IPS-18a (cell line): ENCODE data around the gene OTOGL.

Source experiments
- H3K27ac ChIP-seq: one replicate; pipeline ENCODE4 v1.5.1; 2013; ENCODE audit warnings: low read length
- H3K27me3 ChIP-seq: one replicate; pipeline ENCODE4 v1.6.1; 2013; ENCODE audit warnings: mild to moderate bottlenecking, low read length; ENCODE audit not compliant: control insufficient read depth, insufficient read depth
- H3K36me3 ChIP-seq: one replicate; pipeline ENCODE4 v1.6.1; 2013; ENCODE audit warnings: low read depth, low read length; ENCODE audit not compliant: control insufficient read depth
- H3K4me1 ChIP-seq: one replicate; pipeline ENCODE4 v1.6.1; 2013; ENCODE audit warnings: low read depth, low read length; ENCODE audit not compliant: control insufficient read depth
- H3K4me3 ChIP-seq: one replicate; pipeline ENCODE4 v1.5.1; 2013; ENCODE audit warnings: low read length
- H3K9ac ChIP-seq: one replicate; pipeline ENCODE4 v1.6.1; 2013; ENCODE audit warnings: mild to moderate bottlenecking, low read length, moderate library complexity
- H3K9me3 ChIP-seq: one replicate; pipeline ENCODE4 v1.6.1; 2013; ENCODE audit warnings: low read depth, low read length; ENCODE audit not compliant: control insufficient read depth

The OTOGL gene

DNA sequence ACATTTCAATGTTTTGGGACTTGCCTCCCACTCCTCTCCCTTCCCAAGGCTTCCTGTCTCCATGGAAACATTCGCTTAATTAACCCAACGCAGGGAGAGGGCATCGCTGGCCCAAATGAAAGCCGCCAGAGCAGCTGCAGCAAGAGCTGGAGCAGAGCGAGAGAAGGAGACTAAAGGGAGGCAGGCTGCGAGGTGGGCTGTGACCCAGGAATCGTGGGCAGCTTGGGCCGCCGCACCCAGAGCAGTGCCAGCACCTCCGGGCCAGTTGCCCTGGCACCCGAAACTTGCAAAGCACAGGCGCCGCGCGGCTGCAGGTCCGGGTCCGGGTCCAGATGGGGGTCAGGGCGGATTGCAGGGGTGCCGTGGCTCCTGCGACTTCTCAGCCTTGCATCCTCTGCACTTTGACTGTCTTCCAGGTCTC, 301.2 kb downstream of the OTOGL start:
- Histone ChIP-seq H3K9me3 (no peaks in the 10 kb centered on the region), H3K4me3 (no peak overlapping the region), H3K4me1 (no peaks in the 10 kb centered on the region), H3K27me3 (no peaks in the 10 kb centered on the region), H3K36me3 (no peaks in the 10 kb centered on the region), H3K27ac (no peak overlapping the region), H3K9ac (no peak overlapping the region)

DNA sequence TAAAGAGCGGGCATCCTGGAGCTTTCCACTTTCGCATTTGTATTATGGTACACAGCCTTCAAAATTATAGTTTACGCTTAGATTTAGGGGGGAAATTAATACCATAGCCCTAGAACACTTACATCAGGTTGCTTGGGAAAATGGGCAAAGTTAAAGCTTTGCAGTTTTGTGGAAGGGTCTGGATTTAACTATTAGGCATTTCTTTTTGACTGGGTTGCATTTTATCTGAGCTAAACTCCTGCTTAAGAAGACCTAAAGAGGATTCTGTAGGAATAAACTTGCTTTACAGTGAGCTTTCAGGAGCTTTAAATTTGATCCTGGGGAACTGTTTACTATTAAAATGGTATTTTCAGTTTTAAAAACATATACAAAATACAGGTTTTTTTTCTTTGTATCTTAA, 301.9 kb downstream of the OTOGL start:
- no peaks in the 10 kb centered on the region for H3K9me3 ChIP-seq
- H3K4me1 ChIP-seq, result no peaks in the 10 kb centered on the region
- no peak overlapping the region for H3K27ac ChIP-seq
- no peaks in the 10 kb centered on the region for H3K36me3 ChIP-seq
- H3K4me3 ChIP-seq, result no peak overlapping the region
- H3K9ac ChIP-seq, result no peak overlapping the region
- H3K27me3 ChIP-seq, result no peaks in the 10 kb centered on the region

DNA sequence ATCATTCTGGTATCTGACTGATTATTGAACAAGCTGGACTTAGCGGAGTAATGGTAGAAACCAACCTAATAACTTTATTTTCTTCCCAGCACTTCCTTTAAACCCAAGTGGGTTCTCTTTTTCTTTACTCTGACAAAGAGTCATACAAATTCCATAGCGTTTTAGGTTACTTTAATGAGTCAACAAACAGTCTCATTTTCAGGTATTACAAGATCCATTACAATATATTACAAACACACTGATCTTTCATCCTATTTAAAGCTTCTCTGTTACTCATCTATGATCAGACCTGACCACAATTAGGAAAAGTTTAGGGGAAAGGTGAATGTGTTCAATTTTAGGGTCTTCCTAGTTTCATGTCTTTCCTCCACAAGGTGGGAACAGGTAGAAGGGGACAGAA, 305.3 kb downstream of the OTOGL start:
- H3K36me3 ChIP-seq, result no peaks in the 10 kb centered on the region
- H3K9ac ChIP-seq, result no peak overlapping the region
- H3K9me3 ChIP-seq, result no peaks in the 10 kb centered on the region
- no peak overlapping the region for H3K4me3 ChIP-seq
- no peaks in the 10 kb centered on the region for H3K4me1 ChIP-seq
- H3K27ac ChIP-seq, result no peak overlapping the region
- no peaks in the 10 kb centered on the region for H3K27me3 ChIP-seq

DNA sequence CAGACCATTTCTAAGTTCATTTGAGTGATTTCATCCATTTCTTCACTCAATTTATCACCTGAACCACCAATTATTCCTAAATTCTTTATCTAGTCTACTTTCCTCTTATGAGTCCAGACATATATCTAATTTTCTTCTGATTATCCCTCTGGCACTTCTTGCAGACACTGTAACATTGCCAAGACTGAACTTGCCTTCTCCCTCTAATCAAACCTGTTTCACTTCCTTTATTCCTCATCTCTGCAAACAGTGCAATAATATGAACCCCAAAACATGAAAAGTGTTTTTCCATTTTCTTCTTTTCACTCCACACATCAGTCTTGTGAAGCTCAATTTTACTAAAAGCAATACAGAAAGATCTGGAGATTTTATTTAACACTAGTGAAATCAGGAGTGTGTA, 306.9 kb downstream of the OTOGL start:
- no peak overlapping the region for H3K4me3 ChIP-seq

DNA sequence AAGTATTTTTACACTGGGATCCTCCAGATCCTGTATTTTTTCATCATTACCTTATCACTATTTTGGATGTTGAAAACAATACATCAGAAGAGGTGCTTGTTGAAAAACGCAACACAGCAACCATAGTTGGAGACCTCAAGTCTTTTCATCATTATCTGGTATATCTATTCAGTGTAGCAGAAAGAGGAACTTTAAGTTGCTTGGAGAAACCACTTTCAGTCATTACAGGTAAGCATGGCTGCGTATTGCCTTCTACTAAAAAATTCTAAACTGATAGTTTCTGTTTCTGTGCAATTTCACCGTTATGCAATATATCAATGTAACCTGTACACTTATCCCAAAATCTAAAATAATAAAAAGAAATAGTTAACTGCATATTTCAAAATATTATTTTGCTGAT, 312.4 kb downstream of the OTOGL start:
- Histone ChIP-seq H3K27me3 (no peaks in the 10 kb centered on the region), H3K36me3 (no peaks in the 10 kb centered on the region), H3K4me1 (no peaks in the 10 kb centered on the region), H3K9ac (no peak overlapping the region), H3K27ac (no peak overlapping the region), H3K4me3 (no peak overlapping the region), H3K9me3 (no peaks in the 10 kb centered on the region)

More for the DNA sequence above, 306.9 kb downstream of the OTOGL start:
- H3K4me1 ChIP-seq, result no peaks in the 10 kb centered on the region
- H3K9ac ChIP-seq, result no peak overlapping the region
- no peaks in the 10 kb centered on the region for H3K36me3 ChIP-seq
- no peaks in the 10 kb centered on the region for H3K9me3 ChIP-seq
- no peaks in the 10 kb centered on the region for H3K27me3 ChIP-seq
- no peak overlapping the region for H3K27ac ChIP-seq

DNA sequence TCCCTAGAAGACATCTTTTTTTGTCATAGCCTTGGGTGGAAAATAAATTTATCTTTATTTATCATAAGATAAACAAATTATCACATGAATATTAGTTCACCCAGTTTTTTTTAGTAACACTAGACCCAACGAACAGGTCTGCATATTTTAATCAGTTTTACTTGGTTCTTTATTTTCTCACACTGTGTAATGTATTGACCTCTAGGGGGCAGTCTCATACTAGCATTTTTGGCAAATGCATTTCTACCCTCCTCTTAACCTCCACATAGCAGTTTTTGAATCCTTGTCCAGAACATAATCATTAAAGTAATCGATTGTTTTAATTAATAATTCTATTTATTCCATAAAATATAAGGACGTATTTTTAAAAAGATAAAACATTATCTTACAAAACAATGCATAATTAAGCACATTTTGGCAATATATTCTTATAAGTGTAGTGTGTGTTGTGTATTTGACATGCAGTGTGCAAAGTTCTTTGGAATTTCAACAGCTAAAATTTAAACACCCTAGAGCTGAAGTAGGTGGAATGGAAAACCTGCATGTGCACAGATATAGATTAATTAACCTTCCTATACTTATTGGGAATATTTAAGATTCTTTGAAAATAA, 313.1 kb downstream of the OTOGL start:
- H3K4me1 ChIP-seq, result no peaks in the 10 kb centered on the region
- no peak overlapping the region for H3K27ac ChIP-seq
- no peaks in the 10 kb centered on the region for H3K36me3 ChIP-seq
- no peaks in the 10 kb centered on the region for H3K9me3 ChIP-seq
- no peak overlapping the region for H3K4me3 ChIP-seq
- H3K27me3 ChIP-seq, result no peaks in the 10 kb centered on the region
- H3K9ac ChIP-seq, result no peak overlapping the region

DNA sequence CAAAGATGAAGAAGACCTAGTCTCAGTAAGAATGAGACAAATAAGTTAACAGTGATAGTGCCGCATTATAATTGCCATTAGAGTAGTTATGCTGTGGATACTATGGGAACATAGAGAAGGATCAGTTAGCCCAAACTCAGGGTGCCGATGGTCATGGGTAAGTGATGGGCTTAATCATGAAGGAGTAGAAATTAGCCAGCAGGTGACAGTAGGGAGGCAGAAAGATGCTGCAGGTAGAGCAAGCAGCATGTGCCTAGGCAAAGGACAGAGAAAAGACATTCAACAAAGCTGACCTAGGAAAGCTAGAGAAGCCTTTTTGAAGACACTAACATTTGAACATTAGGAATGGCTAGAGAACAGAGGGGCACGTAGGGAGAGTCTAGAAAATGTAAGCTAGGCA, 314.1 kb downstream of the OTOGL start:
- H3K36me3 ChIP-seq, result no peaks in the 10 kb centered on the region
- H3K27ac ChIP-seq, result no peak overlapping the region
- H3K27me3 ChIP-seq, result no peaks in the 10 kb centered on the region
- H3K4me3 ChIP-seq, result no peak overlapping the region
- H3K9me3 ChIP-seq, result no peaks in the 10 kb centered on the region
- H3K9ac ChIP-seq, result no peak overlapping the region
- H3K4me1 ChIP-seq, result no peaks in the 10 kb centered on the region

DNA sequence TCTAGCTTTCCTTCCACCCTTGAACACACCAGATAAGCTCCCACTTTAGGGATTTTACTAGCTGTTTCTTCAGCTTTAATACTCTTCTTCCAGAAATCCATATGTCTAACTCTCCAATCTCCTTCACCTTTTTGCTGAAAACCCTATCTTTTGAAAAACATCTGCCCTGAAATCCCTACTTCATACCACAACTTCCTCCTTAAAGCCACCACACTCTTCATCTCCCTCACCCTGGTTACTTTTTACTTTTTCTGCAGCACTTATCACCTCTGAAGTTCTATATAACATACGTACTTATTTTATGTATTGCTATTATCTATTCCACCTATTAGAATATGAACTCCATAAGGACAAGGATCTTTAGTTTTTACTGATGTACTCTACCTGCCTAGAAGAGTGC, 316.1 kb downstream of the OTOGL start:
- Histone ChIP-seq H3K4me3 (no peak overlapping the region), H3K27me3 (no peaks in the 10 kb centered on the region), H3K27ac (no peak overlapping the region), H3K36me3 (no peaks in the 10 kb centered on the region), H3K9ac (no peak overlapping the region), H3K4me1 (no peaks in the 10 kb centered on the region), H3K9me3 (no peaks in the 10 kb centered on the region)

DNA sequence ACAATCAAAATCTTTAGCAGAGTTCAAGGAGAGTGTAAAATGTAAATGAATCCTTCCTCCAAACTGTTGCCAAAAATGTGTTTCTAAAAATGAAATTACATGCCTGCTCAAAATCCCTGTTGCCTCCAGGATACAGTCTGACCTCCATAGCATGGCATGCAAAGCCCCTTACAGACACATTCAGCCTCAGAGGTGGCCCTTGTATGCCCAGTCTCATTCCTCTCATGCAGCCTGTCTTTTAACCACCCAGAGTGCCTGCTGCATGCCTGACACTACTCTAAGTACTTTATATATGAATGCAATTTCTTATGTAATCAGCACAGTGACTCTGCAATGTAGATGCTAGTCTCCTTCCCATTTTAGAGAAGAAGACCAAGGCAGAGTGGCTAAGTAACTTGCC, 320.3 kb downstream of the OTOGL start:
- Histone ChIP-seq H3K9ac (no peak overlapping the region), H3K4me3 (no peak overlapping the region), H3K9me3 (no peaks in the 10 kb centered on the region), H3K27ac (no peak overlapping the region), H3K4me1 (no peaks in the 10 kb centered on the region), H3K27me3 (no peaks in the 10 kb centered on the region), H3K36me3 (no peaks in the 10 kb centered on the region)

DNA sequence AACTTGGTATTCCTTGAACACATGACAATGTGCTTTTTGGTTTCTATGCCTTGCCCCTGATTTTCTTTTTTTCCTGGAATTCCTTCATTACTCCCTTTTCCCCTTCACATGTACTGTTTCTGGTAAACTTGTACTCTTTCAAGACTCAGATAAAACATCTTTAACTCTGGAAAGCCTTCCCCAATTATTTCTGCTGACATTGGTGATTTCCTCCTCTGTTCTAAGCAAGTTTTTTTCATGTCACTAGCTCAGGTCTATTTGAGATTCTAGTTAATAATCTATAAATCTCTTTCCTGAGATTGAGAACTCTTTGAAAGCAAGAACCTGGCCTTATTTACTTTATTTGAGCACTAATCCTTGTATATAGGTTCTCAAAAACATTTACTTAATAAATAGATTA, 320.7 kb downstream of the OTOGL start:
- no peaks in the 10 kb centered on the region for H3K27me3 ChIP-seq
- H3K4me1 ChIP-seq, result no peaks in the 10 kb centered on the region
- H3K9me3 ChIP-seq, result no peaks in the 10 kb centered on the region
- H3K27ac ChIP-seq, result no peak overlapping the region
- no peak overlapping the region for H3K4me3 ChIP-seq
- H3K36me3 ChIP-seq, result no peaks in the 10 kb centered on the region
- no peak overlapping the region for H3K9ac ChIP-seq

DNA sequence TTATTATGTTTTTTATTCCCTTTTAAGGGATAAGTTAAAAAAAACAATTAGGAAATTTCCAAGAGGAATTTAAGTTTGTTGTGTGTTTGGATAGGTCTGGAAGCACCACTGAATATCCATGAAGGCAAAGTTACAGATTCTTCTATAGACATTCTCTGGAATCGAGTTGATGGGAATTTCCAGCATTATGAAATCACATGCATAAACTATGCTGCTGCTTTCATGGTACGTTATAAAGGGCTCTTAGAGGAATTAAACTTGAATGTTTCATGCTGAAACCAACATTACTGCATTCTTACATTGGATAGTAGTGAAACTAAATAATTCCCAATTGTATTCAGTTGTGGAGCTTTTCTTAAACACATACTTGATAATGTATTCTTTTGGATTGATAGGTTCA, 323.2 kb downstream of the OTOGL start:
- no peak overlapping the region for H3K4me3 ChIP-seq
- H3K27ac ChIP-seq, result no peak overlapping the region
- H3K9ac ChIP-seq, result no peak overlapping the region
- H3K27me3 ChIP-seq, result no peaks in the 10 kb centered on the region
- no peaks in the 10 kb centered on the region for H3K4me1 ChIP-seq
- no peaks in the 10 kb centered on the region for H3K9me3 ChIP-seq
- H3K36me3 ChIP-seq, result no peaks in the 10 kb centered on the region
